Measurements from ENCODE around the gene GALNS. TPM values are rescaled to one million over a fixed set of nuclear protein-coding genes. Genes with fewer than 3 reads are reported as not detected.

Gene GALNS
- total RNA-seq, 4 donors from 2014 or later: 31.1 to 134 (median 43.3) TPM

- no peaks in the 10 kb centered on the region for H3K27me3 ChIP-seq
Observed at GRCh38 chr16:88778541-88779065, 78.1 kb downstream of the GALNS start.

GRCh38 chr16:88778271-88778525 lies 78.5 kb downstream of the GALNS start:
- H3K4me1 ChIP-seq: peaks cover 79% of the 10 kb centered on the region

More at GRCh38 chr16:88778541-88779065, 78.1 kb downstream of the GALNS start:
- Histone ChIP-seq H3K27ac (no peak overlapping the region), H3K36me3 (peaks cover 3% of the 10 kb centered on the region), H3K4me1 (peaks cover 79% of the 10 kb centered on the region), H3K9me3 (no peaks in the 10 kb centered on the region), H3K4me3 (no peak overlapping the region)
- no peak for DNase-seq (ENCODE audit: low spot score in 2 of 2)
- TF ChIP-seq EP300 (IDR thresholded peaks at IDR 0.05) (no peak), POLR2AphosphoS5 (IDR thresholded peaks at IDR 0.05) (no peak), CTCF (IDR thresholded peaks at IDR 0.05) (no peak), POLR2A (IDR thresholded peaks at IDR 0.05) (no peak)
- WGBS: 90% methylated on average over 13 of the region's 30 CpGs

GRCh38 chr16:88777471-88778270 lies 79.1 kb downstream of the GALNS start:
- Histone ChIP-seq H3K27me3 (no peaks in the 10 kb centered on the region), H3K4me1 (peaks cover 79% of the 10 kb centered on the region), H3K36me3 (peaks cover 3% of the 10 kb centered on the region), H3K4me3 (no peak overlapping the region), H3K9me3 (no peaks in the 10 kb centered on the region), H3K27ac (no peak overlapping the region)
- TF ChIP-seq POLR2A (IDR thresholded peaks at IDR 0.05) (no peak), POLR2AphosphoS5 (IDR thresholded peaks at IDR 0.05) (no peak), CTCF (IDR thresholded peaks at IDR 0.05) (no peak), EP300 (IDR thresholded peaks at IDR 0.05) (no peak)
- DNase-seq (ENCODE audit: low spot score in 2 of 2): no peak
- 86% methylated on average over 31 of the region's 34 CpGs for WGBS

More at GRCh38 chr16:88778271-88778525, 78.5 kb downstream of the GALNS start:
- WGBS: 59% methylated on average over 7 of the region's 7 CpGs
- Histone ChIP-seq H3K36me3 (peaks cover 3% of the 10 kb centered on the region), H3K9me3 (no peaks in the 10 kb centered on the region), H3K4me3 (no peak overlapping the region), H3K27me3 (no peaks in the 10 kb centered on the region), H3K27ac (no peak overlapping the region)
- TF ChIP-seq EP300 (IDR thresholded peaks at IDR 0.05): no peak
- no peak for TF ChIP-seq POLR2A (IDR thresholded peaks at IDR 0.05)
- no peak for TF ChIP-seq CTCF (IDR thresholded peaks at IDR 0.05)
- no peak for TF ChIP-seq POLR2AphosphoS5 (IDR thresholded peaks at IDR 0.05)
- DNase-seq (ENCODE audit: low spot score in 2 of 2): no peak

GRCh38 chr16:88775825-88776224 lies 80.9 kb downstream of the GALNS start:
- no peak overlapping the region for H3K4me3 ChIP-seq
- DNase-seq (ENCODE audit: low spot score in 2 of 2): no peak
- no peak overlapping the region for H3K27ac ChIP-seq
- no peaks in the 10 kb centered on the region for H3K27me3 ChIP-seq
- H3K36me3 ChIP-seq: peaks cover 3% of the 10 kb centered on the region
- TF ChIP-seq POLR2A (IDR thresholded peaks at IDR 0.05) (no peak), CTCF (IDR thresholded peaks at IDR 0.05) (no peak), EP300 (IDR thresholded peaks at IDR 0.05) (no peak), POLR2AphosphoS5 (IDR thresholded peaks at IDR 0.05) (no peak)
- no peaks in the 10 kb centered on the region for H3K9me3 ChIP-seq
- H3K4me1 ChIP-seq: peaks cover 79% of the 10 kb centered on the region
- WGBS: 88% methylated on average over 8 of the region's 18 CpGs

GRCh38 chr16:88774544-88775393 lies 82.0 kb downstream of the GALNS start:
- Histone ChIP-seq H3K36me3 (peaks cover 3% of the 10 kb centered on the region), H3K4me1 (peaks cover 79% of the 10 kb centered on the region), H3K27ac (no peak overlapping the region), H3K4me3 (no peak overlapping the region), H3K9me3 (no peaks in the 10 kb centered on the region), H3K27me3 (no peaks in the 10 kb centered on the region)
- 90% methylated on average over 18 of the region's 32 CpGs for WGBS
- no peak for DNase-seq (ENCODE audit: low spot score in 2 of 2)
- no peak for TF ChIP-seq EP300 (IDR thresholded peaks at IDR 0.05)
- no peak for TF ChIP-seq POLR2AphosphoS5 (IDR thresholded peaks at IDR 0.05)
- TF ChIP-seq CTCF (IDR thresholded peaks at IDR 0.05): no peak
- no peak for TF ChIP-seq POLR2A (IDR thresholded peaks at IDR 0.05)
